Measurements from ENCODE around the gene KCNS3.

DNA sequence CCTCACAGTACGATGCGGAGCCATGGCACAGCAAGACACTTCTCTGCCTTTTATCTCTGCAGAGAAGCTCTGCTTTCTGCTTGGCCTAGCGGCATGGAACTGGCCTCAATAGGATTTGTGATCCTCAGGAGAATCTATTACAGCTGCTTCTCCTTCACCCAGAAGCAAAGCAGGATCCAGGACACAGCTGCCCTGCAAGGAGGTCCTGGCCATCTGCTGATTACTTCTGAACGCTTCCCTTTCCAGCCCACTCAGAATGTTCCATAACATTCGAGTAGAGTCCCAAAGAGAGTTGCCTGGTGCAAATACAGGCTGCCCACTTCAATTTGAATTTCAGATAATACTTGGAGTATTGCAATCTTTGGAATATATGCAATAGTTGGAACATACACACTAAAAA is 29.2 kb upstream of the KCNS3 start:
- no peak for TF ChIP-seq POLR2A (IDR thresholded peaks at IDR 0.05; ENCODE audit: low read length)
- no peak for TF ChIP-seq GATA1 (IDR thresholded peaks at IDR 0.05; ENCODE audit: low read depth, low read length)
